ENCODE measurements around the gene AGT. TPM values are rescaled to one million over a fixed set of nuclear protein-coding genes. Genes with fewer than 3 reads are reported as not detected.
A peak's percentile ranks its signal among the peaks of the same experiment; 100 is the strongest.

Gene AGT
- polyA plus RNA-seq (2011; rRNA removed) (0.18 and 0.32 TPM in 2 replicates), polyA plus RNA-seq (2017; fragmentation: RNase III; extraction: RNeasy Plus Mini Kit Qiagen cat#74134 plus additional on column Dnase treatment) (0.06 TPM in 1 of 3 replicates, not detected in the others), polyA minus RNA-seq (2011; rRNA and poly(A)+ RNA removed) (0.08 and 0.44 TPM in 2 replicates)
- 0.03 and 0.04 TPM in 2 replicates for polyA plus RNA-seq (2012; cell fraction: cytosol; rRNA removed)
- polyA plus RNA-seq (2012; cell fraction: nucleus; rRNA removed) = 0.02 and 0.09 TPM in 2 replicates

DNA sequence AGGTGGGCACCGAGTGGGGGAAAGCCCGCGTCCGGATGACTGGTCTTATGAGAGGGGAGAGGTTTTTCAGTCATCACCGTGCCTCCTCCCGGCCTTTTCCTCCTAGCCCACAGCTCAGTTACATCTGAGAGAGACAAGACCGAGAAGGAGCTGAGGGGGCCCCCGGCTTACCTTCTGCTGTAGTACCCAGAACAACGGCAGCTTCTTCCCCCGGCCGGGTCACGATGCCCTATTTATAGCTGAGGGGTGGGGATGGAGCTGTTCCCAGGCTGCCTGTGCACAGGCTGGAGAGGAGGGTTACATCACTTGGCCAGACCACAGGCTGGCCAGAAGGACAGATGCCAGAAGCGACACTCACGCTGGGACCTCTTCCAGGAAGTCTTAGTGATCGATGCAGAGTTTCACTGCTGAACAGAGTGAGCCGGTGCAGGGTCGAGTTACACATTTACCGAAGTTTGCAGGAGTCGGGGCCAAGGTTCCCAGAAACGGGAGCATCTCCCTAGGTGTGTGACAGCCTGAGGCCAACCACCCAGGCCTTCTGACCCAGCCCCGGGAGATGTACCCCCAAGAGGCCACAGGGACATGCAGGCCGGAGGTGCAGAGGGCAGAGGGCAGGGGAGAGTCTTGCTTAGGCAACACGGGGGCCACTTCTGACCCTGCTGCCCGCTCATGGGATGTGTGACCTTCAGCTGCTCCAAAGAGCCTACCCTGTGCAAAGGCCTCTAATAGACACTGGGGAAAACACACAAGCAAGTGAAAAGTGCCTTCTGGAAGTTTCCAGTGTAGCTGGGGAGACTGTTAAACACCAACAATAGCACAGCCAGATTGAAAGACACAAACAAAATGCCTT is at the start of gene AGT:
Gene AGT (minus strand): TSS at position 208 of the 850 bp plus-strand sequence. CDS start 3,299 bp downstream, outside the sequence.
- Histone ChIP-seq H3K9me3 (no peaks in the 10 kb centered on the region), H3K27ac (no peak within 1 kb of the TSS), H3K4me1 (peaks cover 6% of the 10 kb centered on the region; the same call in 2 of the 3 replicates), H3K4me3 (no peak within 1 kb of the TSS), H3K4me2 (peak within 1 kb of the TSS; percentile 8; the same call in 1 of the 3 replicates)
- FAIRE-seq (no peak), DNase-seq (ENCODE audit: low read depth in 1 of 2, low spot score in 1 of 2) (no peak), ATAC-seq (peak in 1 of 2 experiments; percentile 39; a peak in 3 of 6 replicates)
- WGBS (ENCODE audit: missing lambda C conversion rate) = 48% methylated on average over 21 of the region's 24 CpGs
- ChIA-PET POLR2A (no interaction called here), CTCF (no interaction called here)
- TF ChIP-seq ZSCAN20 (CRISPR knock-in tag; IDR thresholded peaks at IDR 0.05) (no peak), NFE2L2 (conservative IDR thresholded peaks at IDR 0.05; ENCODE audit: low read length) (no peak), JUNB (IDR thresholded peaks at IDR 0.05) (no peak), FOXS1 (CRISPR knock-in tag; IDR thresholded peaks at IDR 0.05) (no peak), EHMT2 (IDR thresholded peaks at IDR 0.05; ENCODE audit: low read depth) (no peak), ESRRA (IDR thresholded peaks at IDR 0.05; ENCODE audit: borderline replicate concordance, low read length) (no peak), CHD4 (IDR thresholded peaks at IDR 0.05; ENCODE audit: borderline replicate concordance) (no peak), HOXA7 (CRISPR knock-in tag; IDR thresholded peaks at IDR 0.05) (no peak), BHLHE40 (IDR thresholded peaks at IDR 0.05; ENCODE audit: low read depth, low read length) (no peak), KDM1A (IDR thresholded peaks at IDR 0.05; ENCODE audit: low read depth) (no peak), TFCP2L1 (CRISPR knock-in tag; IDR thresholded peaks at IDR 0.05) (no peak), ZC3H11A (IDR thresholded peaks at IDR 0.05) (no peak), CBX8 (IDR thresholded peaks at IDR 0.05) (no peak), EHF (CRISPR knock-in tag; IDR thresholded peaks at IDR 0.05) (no peak), FOSB (CRISPR knock-in tag; IDR thresholded peaks at IDR 0.05) (no peak)
- TF ChIP-seq, protein P1, sequence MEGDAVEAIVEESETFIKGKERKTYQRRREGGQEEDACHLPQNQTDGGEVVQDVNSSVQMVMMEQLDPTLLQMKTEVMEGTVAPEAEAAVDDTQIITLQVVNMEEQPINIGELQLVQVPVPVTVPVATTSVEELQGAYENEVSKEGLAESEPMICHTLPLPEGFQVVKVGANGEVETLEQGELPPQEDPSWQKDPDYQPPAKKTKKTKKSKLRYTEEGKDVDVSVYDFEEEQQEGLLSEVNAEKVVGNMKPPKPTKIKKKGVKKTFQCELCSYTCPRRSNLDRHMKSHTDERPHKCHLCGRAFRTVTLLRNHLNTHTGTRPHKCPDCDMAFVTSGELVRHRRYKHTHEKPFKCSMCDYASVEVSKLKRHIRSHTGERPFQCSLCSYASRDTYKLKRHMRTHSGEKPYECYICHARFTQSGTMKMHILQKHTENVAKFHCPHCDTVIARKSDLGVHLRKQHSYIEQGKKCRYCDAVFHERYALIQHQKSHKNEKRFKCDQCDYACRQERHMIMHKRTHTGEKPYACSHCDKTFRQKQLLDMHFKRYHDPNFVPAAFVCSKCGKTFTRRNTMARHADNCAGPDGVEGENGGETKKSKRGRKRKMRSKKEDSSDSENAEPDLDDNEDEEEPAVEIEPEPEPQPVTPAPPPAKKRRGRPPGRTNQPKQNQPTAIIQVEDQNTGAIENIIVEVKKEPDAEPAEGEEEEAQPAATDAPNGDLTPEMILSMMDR (IDR thresholded peaks at IDR 0.05) = no peak
- TF ChIP-seq, protein P2, sequence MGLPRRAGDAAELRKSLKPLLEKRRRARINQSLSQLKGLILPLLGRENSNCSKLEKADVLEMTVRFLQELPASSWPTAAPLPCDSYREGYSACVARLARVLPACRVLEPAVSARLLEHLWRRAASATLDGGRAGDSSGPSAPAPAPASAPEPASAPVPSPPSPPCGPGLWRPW (IDR thresholded peaks at IDR 0.05) = no peak
- TF ChIP-seq, protein P3, sequence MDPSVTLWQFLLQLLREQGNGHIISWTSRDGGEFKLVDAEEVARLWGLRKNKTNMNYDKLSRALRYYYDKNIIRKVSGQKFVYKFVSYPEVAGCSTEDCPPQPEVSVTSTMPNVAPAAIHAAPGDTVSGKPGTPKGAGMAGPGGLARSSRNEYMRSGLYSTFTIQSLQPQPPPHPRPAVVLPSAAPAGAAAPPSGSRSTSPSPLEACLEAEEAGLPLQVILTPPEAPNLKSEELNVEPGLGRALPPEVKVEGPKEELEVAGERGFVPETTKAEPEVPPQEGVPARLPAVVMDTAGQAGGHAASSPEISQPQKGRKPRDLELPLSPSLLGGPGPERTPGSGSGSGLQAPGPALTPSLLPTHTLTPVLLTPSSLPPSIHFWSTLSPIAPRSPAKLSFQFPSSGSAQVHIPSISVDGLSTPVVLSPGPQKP (IDR thresholded peaks at IDR 0.05; ENCODE audit: low read depth, low read length) = no peak
- TF ChIP-seq, protein P4, sequence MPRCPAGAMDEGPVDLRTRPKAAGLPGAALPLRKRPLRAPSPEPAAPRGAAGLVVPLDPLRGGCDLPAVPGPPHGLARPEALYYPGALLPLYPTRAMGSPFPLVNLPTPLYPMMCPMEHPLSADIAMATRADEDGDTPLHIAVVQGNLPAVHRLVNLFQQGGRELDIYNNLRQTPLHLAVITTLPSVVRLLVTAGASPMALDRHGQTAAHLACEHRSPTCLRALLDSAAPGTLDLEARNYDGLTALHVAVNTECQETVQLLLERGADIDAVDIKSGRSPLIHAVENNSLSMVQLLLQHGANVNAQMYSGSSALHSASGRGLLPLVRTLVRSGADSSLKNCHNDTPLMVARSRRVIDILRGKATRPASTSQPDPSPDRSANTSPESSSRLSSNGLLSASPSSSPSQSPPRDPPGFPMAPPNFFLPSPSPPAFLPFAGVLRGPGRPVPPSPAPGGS (IDR thresholded peaks at IDR 0.05) = no peak
- TF ChIP-seq, protein P5, sequence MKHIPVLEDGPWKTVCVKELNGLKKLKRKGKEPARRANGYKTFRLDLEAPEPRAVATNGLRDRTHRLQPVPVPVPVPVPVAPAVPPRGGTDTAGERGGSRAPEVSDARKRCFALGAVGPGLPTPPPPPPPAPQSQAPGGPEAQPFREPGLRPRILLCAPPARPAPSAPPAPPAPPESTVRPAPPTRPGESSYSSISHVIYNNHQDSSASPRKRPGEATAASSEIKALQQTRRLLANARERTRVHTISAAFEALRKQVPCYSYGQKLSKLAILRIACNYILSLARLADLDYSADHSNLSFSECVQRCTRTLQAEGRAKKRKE (CRISPR knock-in tag; IDR thresholded peaks at IDR 0.05; ENCODE audit: low read depth) = no peak

Data from A549 (cell line).